IMR-90 (cell line): Measurements from ENCODE around the gene HSFX2. TPM values are rescaled to one million over a fixed set of nuclear protein-coding genes. Genes with fewer than 3 reads are reported as not detected.

Experiments
- ATAC-seq: fragments of 200-7000 bp; cut with Tn5 transposase; 2 replicates; pipeline ENCODE4 v1.9.1; 2020; ENCODE audit warnings: low read depth, mild to moderate bottlenecking, moderate library complexity
- BruUV-seq: library from RNA; stranded (reverse); fragments of 400-500 nt; replicated peaks from 2 replicates; lab custom pipeline; 2021; lab: Mats Ljungman, UMichigan
- CTCF ChIA-PET: fragments of 300-600 bp; formaldehyde crosslinking; extraction: SDS; loops from one replicate; lab custom pipeline; 2021; ENCODE audit warnings: antibody characterized with exemption; lab: Yijun Ruan, JAX
- POLR2A ChIA-PET: fragments of 300-600 bp; sonication (Branson Sonifier 250); formaldehyde crosslinking; loops from one replicate; lab custom pipeline; 2022; ENCODE audit warnings: antibody characterized with exemption; ENCODE audit not compliant: unreplicated experiment; lab: Charles Lee
- DNase-seq: peaks from one replicate; pipeline ENCODE4 v3.0.0; 2013
- H2AFZ ChIP-seq: replicated peaks from 2 replicates; pipeline ENCODE3; 2013; ENCODE audit warnings: low read length, mild to moderate bottlenecking; ENCODE audit not compliant: poor library complexity
- H2AK5ac ChIP-seq: 2 replicates; pipeline ENCODE4 v1.6.1; 2013; ENCODE audit warnings: low read depth, low read length, inconsistent platforms
- H2AK9ac ChIP-seq: replicated peaks from 2 replicates; pipeline ENCODE3; 2013; ENCODE audit warnings: mild to moderate bottlenecking, low read depth, low read length, moderate library complexity; ENCODE audit not compliant: poor library complexity
- H2BK120ac ChIP-seq: 2 replicates; pipeline ENCODE4 v1.6.1; 2013; ENCODE audit warnings: low read depth, low read length, inconsistent platforms
- H2BK15ac ChIP-seq: 3 replicates; pipeline ENCODE4 v1.6.1; 2013; ENCODE audit warnings: low read depth, low read length, inconsistent platforms
- H2BK20ac ChIP-seq: 2 replicates; pipeline ENCODE4 v1.6.1; 2013; ENCODE audit warnings: low read depth, mild to moderate bottlenecking, inconsistent platforms, low read length, moderate library complexity
- H2BK5ac ChIP-seq: 2 replicates; pipeline ENCODE4 v1.6.1; 2013; ENCODE audit warnings: mild to moderate bottlenecking, low read depth, low read length, inconsistent platforms; ENCODE audit not compliant: poor library complexity, severe bottlenecking
- H3K14ac ChIP-seq: replicated peaks from 2 replicates; pipeline ENCODE4 v1.6.1; 2013; ENCODE audit warnings: low read depth, low read length, inconsistent platforms
- H3K18ac ChIP-seq: 2 replicates; pipeline ENCODE4 v1.6.1; 2013; ENCODE audit warnings: low read depth, low read length, control low read depth
- H3K23ac ChIP-seq: 2 replicates; pipeline ENCODE4 v1.6.1; 2013; ENCODE audit warnings: low read depth, low read length, inconsistent platforms
- H3K27ac ChIP-seq: 2 replicates; pipeline ENCODE4 v1.5.1; 2013; ENCODE audit warnings: mild to moderate bottlenecking, control low read depth, low read length; ENCODE audit not compliant: insufficient read depth
- H3K27me3 ChIP-seq: 2 replicates; pipeline ENCODE4 v1.6.1; 2013; ENCODE audit warnings: low read length; ENCODE audit not compliant: control insufficient read depth, insufficient read depth
- H3K36me3 ChIP-seq: 2 replicates; pipeline ENCODE4 v1.6.1; 2013; ENCODE audit warnings: low read length, mixed read lengths; ENCODE audit not compliant: control insufficient read depth, insufficient read depth
- H3K4ac ChIP-seq: 2 replicates; pipeline ENCODE4 v1.6.1; 2013; ENCODE audit warnings: low read depth, low read length, inconsistent platforms
- H3K4me1 ChIP-seq: 2 replicates; pipeline ENCODE4 v1.6.1; 2013; ENCODE audit warnings: low read length, mixed read lengths; ENCODE audit not compliant: control insufficient read depth, insufficient read depth
- H3K4me2 ChIP-seq: 2 replicates; pipeline ENCODE4 v1.6.1; 2013; ENCODE audit warnings: low read depth, mild to moderate bottlenecking, control low read depth, low read length, moderate library complexity
- H3K4me3 ChIP-seq: 2 replicates; pipeline ENCODE4 v1.5.1; 2013; ENCODE audit warnings: low read depth, mild to moderate bottlenecking, control low read depth, low read length, moderate library complexity; ENCODE audit not compliant: insufficient read depth
- H3K56ac ChIP-seq: 2 replicates; pipeline ENCODE4 v1.6.1; 2013; ENCODE audit warnings: low read length, inconsistent platforms; ENCODE audit not compliant: insufficient read depth; ENCODE audit errors: extremely low read depth
- H3K79me1 ChIP-seq, 2 experiments: 2 replicates each; pipeline ENCODE4 v1.6.1; 2013; ENCODE audit warnings: low read length in 2 of 2, inconsistent platforms in 1 of 2, low read depth in 1 of 2
- H3K9ac ChIP-seq: 2 replicates; pipeline ENCODE4 v1.6.1; 2013; ENCODE audit warnings: low read depth, low read length, control low read depth
- H3K9me1 ChIP-seq: 2 replicates; pipeline ENCODE4 v1.6.1; 2013; ENCODE audit warnings: low read length, inconsistent platforms; ENCODE audit not compliant: insufficient read depth
- H3K9me3 ChIP-seq: 2 replicates; pipeline ENCODE4 v1.6.1; 2013; ENCODE audit warnings: low read length; ENCODE audit not compliant: control insufficient read depth, insufficient read depth
- H4K20me1 ChIP-seq: 2 replicates; pipeline ENCODE4 v1.6.1; 2013; ENCODE audit warnings: low read length, inconsistent platforms; ENCODE audit not compliant: insufficient read depth
- H4K5ac ChIP-seq: 2 replicates; pipeline ENCODE4 v1.6.1; 2013; ENCODE audit warnings: mild to moderate bottlenecking, low read depth, low read length, control low read depth
- H4K8ac ChIP-seq, 2 experiments: 2 replicates each; pipeline ENCODE4 v1.6.1; 2013; ENCODE audit warnings: low read depth in 2 of 2, low read length in 2 of 2, control low read depth in 1 of 2, inconsistent platforms in 1 of 2
- H4K91ac ChIP-seq: 2 replicates; pipeline ENCODE4 v1.6.1; 2013; ENCODE audit warnings: low read depth, low read length, inconsistent platforms; ENCODE audit not compliant: insufficient read depth
- CEBPB ChIP-seq: IDR thresholded peaks from 2 replicates; pipeline ENCODE4 v1.6.1; 2012; ENCODE audit warnings: low read depth, low read length, improper control_type of control experiment
- MXI1 ChIP-seq: IDR thresholded peaks from 2 replicates; pipeline ENCODE4 v1.6.1; 2012; ENCODE audit warnings: low read depth, mild to moderate bottlenecking, low read length, moderate library complexity, borderline replicate concordance
- WGBS, 2 experiments: methylation state at CpG; one replicate each; pipeline versions ENCODE4 v1.1.5 to v1.1.7; 2013; ENCODE audit warnings: missing lambda C conversion rate in 2 of 2; ENCODE audit not compliant: insufficient read length in 1 of 2; ENCODE audit errors: extremely low coverage in 2 of 2; 5-methylcytosine and 5-hydroxymethylcytosine counted together
- dilution Hi-C: fragments of 300-500 bp; cut with HindIII; formaldehyde crosslinking; loops from one replicate; pipeline ENCODE4 v1.14.3; 2018; ENCODE audit warnings: low sequenced_read_pairs; ENCODE audit not compliant: unreplicated experiment
- in situ Hi-C: fragments of 300-500 bp; cut with MboI; formaldehyde crosslinking; loops from 3 replicates; pipeline ENCODE4 v1.14.3; 2019; ENCODE audit warnings: low sequenced_read_pairs, inconsistent platforms, mixed read lengths
- intact Hi-C: fragments of 100-400 bp; cut with micrococcal nuclease; formaldehyde crosslinking; loops from 2 replicates; pipeline ENCODE4 v1.10.0; 2022
- polyA plus RNA-seq, 3 experiments: library from polyadenylated mRNA; depleted of rRNA; stranded (reverse); fragments of >200 nt; gene quantifications; 2 replicates each; pipeline ENCODE4 v1.2.3, GENCODE V29; 2012; ENCODE audit warnings: low replicate concordance in 1 of 3
- total RNA-seq: library from RNA; depleted of rRNA; stranded (reverse); fragments of >200 nt; gene quantifications from 2 replicates; pipeline ENCODE4 v1.2.3, GENCODE V29; 2012

Gene HSFX2
- total and polyA plus RNA-seq, 2 of the 4 experiments (the other 2 are of a cell fraction), result 0.36 TPM; not detected in 1

GRCh38 chrX:149570668-149571067 lies 24.4 kb downstream of the HSFX2 start:
- Histone ChIP-seq H3K9me3 (no peaks in the 10 kb centered on the region), H4K20me1 (no peaks in the 10 kb centered on the region), H3K9ac (no peak overlapping the region), H3K4me3 (no peak overlapping the region), H3K56ac (no peak overlapping the region), H3K79me1 (no peaks in the 10 kb centered on the region), H4K5ac (no peak overlapping the region), H3K4me1 (no peaks in the 10 kb centered on the region), H3K18ac (no peak overlapping the region), H3K27me3 (peaks cover 5% of the 10 kb centered on the region), H3K23ac (no peak overlapping the region), H2BK120ac (no peak overlapping the region), H3K4ac (no peak overlapping the region), H3K4me2 (no peak overlapping the region), H2BK5ac (no peak overlapping the region), H2BK20ac (no peak overlapping the region), H2BK15ac (no peak overlapping the region), H2AK5ac (no peak overlapping the region), H2AK9ac (no peak overlapping the region), H4K8ac (no peak overlapping the region), H2AFZ (no peak overlapping the region), H3K27ac (no peak overlapping the region), H4K91ac (no peak overlapping the region), H3K36me3 (no peaks in the 10 kb centered on the region), H3K9me1 (no peaks in the 10 kb centered on the region), H3K14ac (no peak overlapping the region)
- no TSS peak for BruUV-seq
- ChIA-PET CTCF (no interaction called here), POLR2A (no interaction called here)
- dilution Hi-C loops (no loop called here), in situ Hi-C loops (no loop called here), intact Hi-C loops (no loop called here)
- 50% methylated on average over 1 of the region's 6 CpGs; no CpG with 5 or more reads in 1 of the 2 experiments for WGBS, 2 experiments
- DNase-seq (peak; percentile 86), ATAC-seq (peak; percentile 88)
- TF ChIP-seq CEBPB (peak; percentile 70), MXI1 (no peak)
